ENCODE results near the gene SIGLEC5. TPM values are rescaled to one million over a fixed set of nuclear protein-coding genes. Genes with fewer than 3 reads are reported as not detected.
A peak's percentile ranks its signal among the peaks of the same experiment; 100 is the strongest.

SIGLEC5 gene
- total RNA-seq, 1 experiment from 2014 or later = not detected

GRCh38 chr19:51627491-51628138, 2.6 kb downstream of the SIGLEC5 start:
- DNase-seq (ENCODE audit: low spot score) = no peak

DNA sequence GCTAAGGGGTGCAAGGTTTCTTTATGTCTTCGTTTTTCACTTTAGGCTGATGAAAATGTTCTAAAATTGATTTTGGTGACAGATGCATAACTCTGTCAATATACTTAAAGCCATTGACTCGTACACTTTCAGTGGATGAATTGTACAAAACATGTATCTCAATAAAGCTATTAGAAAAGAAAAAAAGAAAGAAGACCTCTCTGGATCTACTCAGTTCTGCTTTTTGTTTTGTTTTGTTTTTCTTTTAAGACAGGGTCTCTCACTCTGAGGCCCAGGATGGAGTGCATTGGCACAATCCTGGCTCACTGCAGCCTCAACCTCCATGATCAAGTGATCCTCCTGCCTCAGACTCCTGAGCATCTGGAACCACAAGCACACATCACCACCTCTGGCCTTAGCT, 3.5 kb downstream of the SIGLEC5 start:
- no peak for DNase-seq (ENCODE audit: low spot score)

DNA sequence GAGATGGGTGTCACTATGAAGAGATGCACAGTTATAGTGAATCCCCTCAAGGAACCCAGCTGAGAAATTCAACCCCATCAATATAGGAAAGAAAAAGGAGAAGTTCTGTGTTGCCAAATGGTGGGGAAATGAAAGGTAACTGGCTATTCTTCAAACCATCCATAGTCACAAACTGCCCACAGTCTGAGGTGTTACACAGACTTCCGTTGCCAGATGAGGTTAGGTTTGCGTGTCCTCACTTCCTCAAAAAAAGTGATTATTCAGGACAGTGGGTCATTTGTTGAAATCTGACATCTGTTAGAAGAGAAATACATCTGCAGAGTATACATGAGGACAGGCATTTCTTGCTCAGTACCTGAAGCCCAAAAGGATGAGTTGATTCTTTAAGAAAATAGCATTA, 9.0 kb downstream of the SIGLEC5 start:
- no peak for DNase-seq (ENCODE audit: low spot score)

- DNase-seq (ENCODE audit: low spot score) = no peak
Measured at GRCh38 chr19:51615991-51616390, 14.2 kb downstream of the SIGLEC5 start.

GRCh38 chr19:51614789-51615188, 15.4 kb downstream of the SIGLEC5 start:
- no peak for DNase-seq (ENCODE audit: low spot score)

- no peak for DNase-seq (ENCODE audit: low spot score)
Measured at GRCh38 chr19:51610576-51610975, 19.6 kb downstream of the SIGLEC5 start.

GRCh38 chr19:51607920-51608562, 22.2 kb downstream of the SIGLEC5 start:
- peak; percentile 72 for DNase-seq (ENCODE audit: low spot score)

DNA sequence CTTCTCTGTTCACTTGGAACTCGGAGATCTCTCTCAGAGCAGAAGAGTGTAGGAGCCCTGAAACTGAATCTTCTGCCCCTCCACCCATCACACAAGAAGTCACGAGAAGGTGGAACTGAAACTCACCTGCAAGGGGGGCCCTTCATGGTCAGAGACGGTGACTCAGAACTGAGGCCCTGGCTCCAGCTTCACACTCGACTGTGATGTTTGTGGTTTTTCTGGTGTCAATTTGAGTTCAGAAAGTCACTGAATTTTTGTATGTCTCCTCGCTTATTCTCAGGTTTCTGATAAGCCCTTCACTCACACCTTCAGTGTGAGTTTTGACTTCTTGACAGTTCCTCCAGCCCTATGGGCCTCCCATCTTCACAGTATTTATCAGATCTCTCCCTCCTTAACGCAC, 23.1 kb downstream of the SIGLEC5 start:
- no peak for DNase-seq (ENCODE audit: low spot score)

GRCh38 chr19:51602189-51602854, 27.9 kb downstream of the SIGLEC5 start:
- no peak for DNase-seq (ENCODE audit: low spot score)

DNA sequence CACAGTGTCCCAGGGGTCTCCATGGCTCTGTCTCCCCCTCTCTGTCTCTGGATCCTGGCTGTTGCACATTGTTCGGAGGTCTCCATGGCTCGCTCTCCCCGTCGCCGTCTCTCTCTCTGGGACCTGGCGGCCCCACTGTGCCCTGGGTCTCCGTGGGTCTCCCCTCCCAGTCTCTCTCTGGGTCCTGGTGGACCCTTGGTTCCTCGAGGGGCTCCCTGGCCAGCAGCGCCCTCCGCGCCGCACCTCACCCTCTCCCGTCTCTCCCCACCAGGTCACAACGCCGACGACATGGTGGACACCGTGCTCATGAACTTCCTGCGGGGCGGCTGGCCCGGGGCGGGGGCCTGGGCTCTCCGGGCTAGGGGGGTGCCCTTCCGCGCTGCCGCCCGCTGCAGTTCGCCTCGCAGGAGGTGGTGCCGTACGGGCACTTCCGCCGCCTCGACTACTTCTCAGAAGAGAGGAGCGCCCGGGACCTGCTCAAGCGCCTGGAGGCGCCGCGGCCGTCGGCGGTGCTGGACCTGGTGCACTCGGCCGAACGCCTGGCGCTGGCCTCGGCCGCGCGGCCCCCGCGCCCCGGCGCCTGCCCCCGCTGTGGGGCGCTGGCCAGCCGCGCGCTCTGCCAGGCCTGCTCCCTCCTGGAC, 29.1 kb downstream of the SIGLEC5 start:
- DNase-seq (ENCODE audit: low spot score) = no peak

- DNase-seq (ENCODE audit: low spot score) = no peak
Measured at GRCh38 chr19:51599084-51599483, 31.1 kb downstream of the SIGLEC5 start.

DNA sequence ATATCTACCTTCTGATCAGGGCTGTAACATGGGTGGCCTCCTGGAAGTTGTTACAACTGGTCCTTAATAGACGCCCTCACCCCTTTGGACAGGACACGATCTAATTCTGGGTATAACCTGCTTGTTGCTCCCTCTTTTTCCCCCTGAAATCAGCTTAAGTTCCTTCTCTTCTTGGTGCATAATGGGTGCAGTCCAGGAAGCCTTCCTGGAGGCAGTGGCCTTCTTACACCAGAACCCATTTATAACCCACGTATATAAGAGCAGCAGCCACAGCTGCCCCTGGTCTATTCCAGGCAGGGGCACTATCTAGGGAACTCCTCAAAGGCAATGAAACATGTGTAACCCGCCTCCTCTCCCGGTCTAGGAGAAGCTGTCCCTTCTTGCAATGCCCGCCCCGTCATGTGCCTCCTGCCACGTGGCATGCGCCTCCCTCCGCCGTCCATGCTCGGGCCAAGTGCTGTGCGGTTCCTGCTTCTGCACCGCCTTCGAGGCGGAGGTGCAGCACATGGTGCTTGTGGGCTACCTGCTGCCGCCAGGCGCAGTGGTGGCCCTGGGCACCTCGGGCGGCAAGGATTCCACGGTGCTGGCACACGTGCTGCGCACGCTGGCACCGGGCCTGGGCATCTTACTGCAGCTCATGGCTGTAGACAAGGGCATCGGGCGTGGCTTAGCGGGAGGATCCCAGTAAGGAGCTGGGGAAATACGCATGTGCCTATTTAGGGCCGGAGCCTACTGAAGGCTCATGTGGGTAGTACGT, 31.9 kb downstream of the SIGLEC5 start:
- no peak for DNase-seq (ENCODE audit: low spot score)

GRCh38 chr19:51595190-51596175, 34.7 kb downstream of the SIGLEC5 start:
- DNase-seq (ENCODE audit: low spot score) = no peak

GRCh38 chr19:51594774-51595109, 35.5 kb downstream of the SIGLEC5 start:
- DNase-seq (ENCODE audit: low spot score) = no peak

DNA sequence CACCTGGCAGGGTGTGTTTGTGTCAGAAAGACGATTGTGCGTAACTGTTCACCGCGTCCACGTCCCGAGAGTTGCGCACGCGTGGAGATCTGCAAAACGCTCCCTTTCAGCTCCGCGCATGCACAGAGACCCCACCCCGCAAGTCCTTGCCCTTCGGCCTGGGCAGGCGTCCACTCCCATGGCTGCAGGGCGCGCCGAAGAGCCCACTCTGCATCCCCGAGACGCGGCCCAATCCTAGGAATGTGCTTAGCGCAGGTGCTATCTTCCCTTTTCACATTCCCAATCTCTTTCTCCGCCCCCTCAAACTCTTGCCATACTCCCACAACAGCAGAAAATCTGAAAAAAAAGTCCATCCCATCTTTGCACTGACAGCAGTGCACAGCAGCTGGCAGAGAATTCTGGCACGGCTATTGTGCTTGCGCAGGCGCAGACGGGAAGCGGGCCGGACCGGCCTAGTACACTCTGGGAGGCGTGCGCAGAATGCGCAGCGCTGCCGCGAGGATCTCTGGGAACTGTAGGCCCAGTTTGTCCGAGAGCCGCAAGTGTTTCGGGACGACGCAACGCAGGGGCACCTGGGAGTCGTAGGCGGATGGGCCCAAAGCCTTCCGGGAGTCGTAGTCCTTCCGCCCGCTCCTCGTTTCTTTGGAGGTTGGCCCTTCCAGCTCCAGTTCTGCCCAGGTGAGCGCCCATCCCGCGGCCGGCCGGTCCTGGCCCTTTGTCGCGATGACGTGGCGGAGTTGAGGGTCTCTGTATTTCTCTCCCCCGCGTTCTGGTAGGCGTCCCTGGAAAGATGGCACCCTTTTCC, 36.0 kb downstream of the SIGLEC5 start:
- DNase-seq (ENCODE audit: low spot score) = peak; percentile 99

GRCh38 chr19:51593138-51593890, 36.9 kb downstream of the SIGLEC5 start:
- DNase-seq (ENCODE audit: low spot score) = no peak

DNA sequence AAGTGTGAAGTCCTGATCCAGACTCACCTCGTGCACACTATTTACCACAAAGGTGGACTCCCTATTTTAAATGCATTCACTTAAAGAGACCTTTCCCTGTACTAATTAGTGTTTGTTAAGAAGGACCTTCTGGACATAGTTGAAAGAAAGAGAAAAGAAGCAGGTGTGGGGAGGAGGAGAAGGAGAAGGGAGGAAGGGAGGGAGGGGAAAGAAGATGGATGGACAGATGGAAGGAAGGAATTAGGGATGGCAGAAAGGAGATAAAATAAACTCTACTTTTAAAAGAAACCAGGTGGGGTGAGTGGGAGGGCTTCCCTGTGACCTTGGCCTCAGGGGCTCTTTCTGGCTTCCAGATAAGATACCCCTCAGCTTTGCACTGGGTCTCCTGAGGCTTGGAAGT, 37.7 kb downstream of the SIGLEC5 start:
- no peak for DNase-seq (ENCODE audit: low spot score)

GRCh38 chr19:51590441-51590840, 39.8 kb downstream of the SIGLEC5 start:
- DNase-seq (ENCODE audit: low spot score) = no peak

GRCh38 chr19:51589511-51589910, 40.7 kb downstream of the SIGLEC5 start:
- DNase-seq (ENCODE audit: low spot score) = no peak
